Panc1 (cell line): ENCODE data around the gene NMRK2.
"Not testable (repeated sequence)": the region's sequence is repeated elsewhere in the genome, so short reads cannot be mapped to it uniquely, and the experiment has no call there.

ENCODE experiments used
- CTCF ChIP-seq: fragments of 450-650 bp; IDR thresholded peaks from 2 replicates; pipeline ENCODE4 v1.5.1; 2017; ENCODE audit warnings: mild to moderate bottlenecking
- TCF7L2 ChIP-seq: IDR thresholded peaks from 2 replicates; pipeline ENCODE4 v1.6.1; 2011; ENCODE audit warnings: mild to moderate bottlenecking, low read depth, low read length, inconsistent platforms

- not testable (repeated sequence) for TF ChIP-seq TCF7L2, CTCF
Observed at GRCh38 chr19:3938300-3938950, 5.6 kb downstream of the NMRK2 start.
